Activated CD8-positive, alpha-beta memory T cell treated with anti-CD3 and anti-CD28 coated beads for 4 hours (primary cell): ENCODE measurements around the gene VAC14.

Experiments
- DNase-seq, 2 donors: peaks; one replicate each; pipeline ENCODE4 v3.0.0-alpha.2; 2020; ENCODE audit warnings: low read depth in 2 of 2

Gene VAC14

DNA sequence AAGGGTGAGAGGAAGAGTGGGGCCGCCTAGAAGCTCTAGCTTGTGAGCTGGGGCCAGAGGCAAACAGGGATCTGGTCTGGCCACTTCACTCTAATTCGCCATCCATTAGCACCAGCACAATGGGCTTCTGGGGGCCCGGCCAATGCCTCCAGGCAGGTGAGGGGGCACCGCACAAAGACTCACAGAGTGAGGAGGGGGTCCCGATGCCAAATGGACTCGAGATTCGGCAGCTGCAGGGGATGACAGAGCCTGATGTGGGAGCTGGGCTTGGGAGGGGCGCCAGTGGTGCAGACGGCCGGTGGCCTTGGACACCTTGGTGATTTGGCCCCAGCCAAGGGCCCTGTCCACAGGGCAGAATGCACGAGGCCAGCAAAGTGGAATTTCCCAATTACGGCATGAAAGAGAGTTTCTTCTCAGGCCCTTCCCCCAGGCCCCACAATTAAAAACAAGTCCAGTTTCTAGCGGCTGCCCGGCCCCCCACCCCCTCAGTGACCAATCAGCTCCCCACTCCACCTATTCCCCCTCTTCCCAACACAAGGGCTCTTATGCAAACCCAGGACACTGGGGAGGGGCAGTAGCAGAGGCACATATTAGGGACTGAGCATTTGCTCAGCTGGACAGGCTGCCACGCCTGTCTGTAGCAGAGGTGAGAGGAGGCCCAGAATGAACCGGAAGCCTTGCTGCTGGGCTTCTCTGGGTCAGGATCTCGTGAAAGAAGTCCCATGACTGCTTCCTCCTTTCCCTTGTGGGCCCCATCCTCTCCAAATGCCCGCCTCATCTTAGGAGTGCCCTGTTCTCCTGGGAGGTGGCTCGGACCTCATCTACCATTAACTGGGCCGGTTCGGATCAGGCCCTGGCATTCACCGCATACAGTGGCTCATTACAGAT, 75.7 kb downstream of the VAC14 start:
- no peak for DNase-seq

DNA sequence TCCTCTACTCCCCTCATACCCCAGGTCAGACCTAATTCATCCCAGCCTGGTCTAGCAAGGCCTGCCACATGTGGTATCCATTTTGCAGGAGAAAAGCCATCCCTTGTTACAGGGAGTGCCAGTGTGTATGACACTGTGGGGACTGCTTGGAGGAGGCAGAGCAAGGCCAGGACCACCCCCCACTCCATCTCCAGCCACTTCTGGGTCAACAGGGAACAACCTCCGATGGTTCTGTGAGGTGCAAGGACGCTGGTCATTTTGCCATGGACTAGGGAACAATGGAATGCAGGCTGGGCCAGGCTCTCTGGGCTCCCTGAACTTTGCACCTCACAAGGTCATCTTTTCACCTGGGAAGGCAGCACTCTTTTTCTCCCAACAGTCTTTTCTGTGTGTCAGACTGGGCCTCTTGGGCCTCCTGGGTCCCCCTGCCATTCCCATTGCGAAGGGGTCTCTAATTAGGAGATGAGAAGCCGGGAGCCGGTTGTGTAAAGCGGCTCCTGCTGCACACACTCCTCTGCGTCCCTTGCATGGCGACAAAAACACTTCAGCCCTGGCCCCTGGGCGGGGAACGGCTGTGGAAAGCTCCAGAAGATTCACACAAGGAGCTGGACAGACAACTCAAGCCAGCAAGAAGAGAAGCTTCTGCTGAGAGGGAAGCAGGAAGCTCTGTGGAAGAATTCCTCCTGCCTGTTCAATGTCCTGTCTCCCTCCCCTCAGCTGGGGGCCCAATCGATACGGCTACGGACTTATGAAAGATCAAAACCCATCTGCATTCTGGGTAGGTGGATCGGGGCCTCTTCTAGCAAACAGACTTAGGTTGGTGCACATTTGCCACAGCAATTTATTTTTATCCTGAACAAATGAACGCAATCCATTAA, 76.6 kb downstream of the VAC14 start:
- no peak for DNase-seq

DNA sequence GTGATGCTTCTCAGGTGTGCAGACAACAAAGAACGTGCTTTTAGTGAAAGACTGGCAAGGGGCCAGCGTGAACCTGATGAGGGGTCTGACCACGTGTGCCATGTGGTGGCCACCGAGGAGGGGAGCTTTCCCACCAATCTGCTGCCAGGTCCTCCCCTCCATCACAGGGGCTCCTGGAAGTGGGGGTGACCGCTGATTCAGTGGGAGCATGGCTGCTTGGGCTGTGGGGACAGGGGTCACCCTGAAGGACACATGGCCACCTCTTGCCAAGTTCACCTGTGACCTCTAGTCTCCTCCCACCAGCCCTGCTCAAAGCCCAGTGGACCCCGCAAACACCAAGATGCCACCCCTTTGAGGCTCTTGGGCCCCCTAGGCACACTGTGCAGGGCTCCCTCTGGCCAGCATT, 77.2 kb downstream of the VAC14 start:
- DNase-seq: no peak

DNA sequence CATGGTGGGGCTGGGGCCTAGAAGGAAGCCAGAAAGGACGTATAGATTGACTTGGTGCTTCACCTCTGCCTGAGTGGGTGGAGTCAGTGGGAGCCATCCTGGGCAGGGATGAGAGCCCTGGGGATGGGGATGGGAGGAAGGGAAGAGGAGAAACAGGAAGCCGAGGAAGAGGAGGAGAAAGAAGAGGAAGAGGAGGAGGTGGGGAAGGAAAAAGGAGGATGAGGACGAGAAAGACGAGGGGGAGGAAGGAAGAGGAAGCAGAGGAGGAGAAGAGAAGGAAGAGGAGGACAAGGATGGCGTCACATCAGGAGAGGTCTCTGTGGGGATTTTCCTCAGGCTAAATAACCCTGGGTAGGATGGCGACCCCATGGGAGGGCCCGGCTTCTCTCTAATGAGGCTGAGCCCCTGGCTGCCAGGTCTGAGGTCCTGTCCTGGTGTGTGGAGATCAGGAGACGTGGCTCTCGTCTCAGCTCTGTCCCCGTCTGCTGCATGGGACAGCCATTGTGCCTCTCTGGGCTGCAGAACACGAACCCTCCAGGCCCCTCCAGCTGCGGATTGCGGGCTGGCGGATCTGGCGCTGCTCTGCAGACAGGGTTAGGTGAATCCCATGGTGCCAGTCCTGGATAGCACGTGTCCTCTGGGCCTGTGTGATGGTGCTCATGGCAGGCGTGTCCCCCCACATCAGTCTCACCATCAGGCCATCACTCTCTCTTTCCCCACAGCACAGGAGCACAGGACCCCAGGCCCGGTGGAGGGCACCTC, 79.6 kb downstream of the VAC14 start:
- no peak for DNase-seq

DNA sequence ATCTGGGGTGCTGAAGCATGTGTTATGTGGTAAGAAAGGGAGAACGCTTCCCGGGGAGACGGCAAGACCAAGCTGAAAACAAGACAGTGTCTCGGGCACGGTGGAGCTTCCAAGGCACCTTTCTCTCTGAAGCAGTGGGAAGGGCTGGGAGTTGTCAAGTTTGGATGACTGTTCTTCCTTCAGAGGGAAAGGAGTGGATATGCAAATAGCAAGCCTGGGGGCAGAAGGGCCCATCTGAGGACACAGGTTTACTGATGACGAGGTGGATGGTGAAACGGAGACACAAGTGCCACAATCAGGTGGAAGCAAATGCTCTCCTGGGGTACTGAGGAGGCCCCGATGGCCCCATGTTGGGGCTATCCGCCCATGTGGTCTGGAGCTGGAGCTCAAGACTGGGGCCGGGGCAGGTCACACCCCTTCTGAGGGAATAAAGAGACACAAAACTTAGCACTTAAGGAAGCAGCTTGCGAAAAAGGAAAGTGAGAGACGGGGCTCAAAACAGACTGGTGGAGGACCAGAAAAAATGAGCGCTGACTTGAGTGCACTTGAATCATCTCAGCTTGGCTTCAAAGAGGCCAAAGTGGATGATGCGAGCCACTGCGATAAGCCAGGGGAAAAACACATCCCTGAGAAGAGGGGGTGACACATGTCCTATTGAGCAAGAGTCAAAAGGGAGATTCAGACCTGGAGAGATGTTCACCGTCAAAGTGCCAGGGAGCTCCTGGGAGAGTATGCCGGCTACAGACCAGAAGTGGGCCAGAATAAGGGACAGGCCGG, 80.3 kb downstream of the VAC14 start:
- no peak for DNase-seq

DNA sequence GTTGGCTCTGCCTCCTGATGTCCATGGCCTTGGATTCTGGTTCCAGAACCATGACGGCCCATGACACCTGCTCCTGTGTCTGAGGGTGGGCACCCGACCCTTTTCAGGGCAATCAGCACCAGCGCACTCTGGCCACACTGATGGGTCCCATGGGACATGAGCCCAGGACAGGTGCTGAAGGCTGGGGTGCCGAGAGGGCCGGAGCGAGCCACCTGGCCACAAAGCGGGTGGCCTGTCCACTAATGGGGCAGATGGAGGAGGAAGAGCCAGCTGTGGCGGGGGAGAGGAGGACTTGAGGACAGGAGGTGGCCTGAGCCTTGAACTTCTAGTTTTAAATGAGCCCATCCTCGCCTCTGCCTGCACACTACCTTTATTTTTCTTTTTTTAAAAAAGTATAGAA, 83.9 kb downstream of the VAC14 start:
- DNase-seq: no peak

DNA sequence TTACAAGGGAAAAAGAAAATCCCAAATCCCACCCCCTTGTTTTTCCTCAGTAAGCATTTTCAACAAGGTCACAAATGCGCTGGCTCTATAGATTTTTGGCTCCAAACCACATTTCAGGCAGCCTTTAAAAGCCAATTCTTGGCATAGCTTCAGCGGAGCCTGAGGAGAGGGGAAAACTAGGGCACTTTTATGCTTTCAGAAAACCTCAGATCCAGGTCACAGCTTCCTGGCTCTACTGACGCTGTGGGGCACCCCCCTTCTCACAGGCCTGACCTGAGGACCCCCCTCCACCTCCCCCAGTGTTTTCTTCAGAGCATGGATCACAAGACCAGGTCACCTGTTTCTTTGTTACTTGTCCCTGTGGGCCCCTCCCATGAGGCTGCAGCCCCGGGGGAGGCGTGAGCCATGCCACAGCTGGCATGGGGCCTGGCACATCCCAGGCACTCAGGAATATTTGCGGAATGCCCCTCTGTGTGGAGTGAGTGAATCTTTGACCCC, 85.0 kb downstream of the VAC14 start:
- DNase-seq: no peak

DNA sequence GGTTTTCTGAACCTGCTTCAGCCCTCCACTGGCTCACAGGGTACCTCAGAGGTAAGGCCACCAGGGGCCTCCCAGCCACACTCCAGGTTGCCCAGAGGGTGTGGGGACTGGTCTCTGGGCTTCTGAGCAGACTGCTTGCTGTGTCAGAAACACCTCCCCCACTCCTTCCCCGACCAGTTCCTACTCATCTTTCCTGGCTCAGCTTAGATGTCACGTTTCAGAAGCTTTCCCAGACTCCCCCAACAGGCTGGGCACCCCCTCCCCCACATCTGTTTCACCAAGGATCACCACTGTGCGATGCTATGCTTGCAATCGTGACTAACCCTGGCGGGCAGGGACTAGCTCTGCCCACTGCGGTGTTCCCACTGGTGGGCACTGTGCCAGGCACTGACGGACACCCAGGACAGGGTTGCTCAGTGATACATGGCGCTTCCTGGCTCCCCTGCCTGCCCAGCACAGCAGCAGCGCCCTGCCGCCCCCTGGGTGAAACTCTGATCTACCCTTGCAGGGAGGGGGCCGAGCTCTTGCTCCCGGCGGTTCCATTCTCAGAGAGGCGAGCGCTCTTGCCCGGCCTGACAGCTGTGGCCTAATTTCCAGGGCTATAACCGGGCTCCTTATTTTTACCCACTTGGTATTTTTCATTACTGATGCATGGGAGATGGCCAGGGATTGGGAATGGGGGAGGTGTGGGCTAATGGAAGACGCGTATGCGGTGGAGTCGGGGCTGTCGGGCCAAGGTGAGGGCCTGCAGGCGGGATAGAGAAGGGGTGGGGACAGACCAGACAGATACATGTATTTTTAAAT, 85.7 kb downstream of the VAC14 start:
- DNase-seq: no peak

DNA sequence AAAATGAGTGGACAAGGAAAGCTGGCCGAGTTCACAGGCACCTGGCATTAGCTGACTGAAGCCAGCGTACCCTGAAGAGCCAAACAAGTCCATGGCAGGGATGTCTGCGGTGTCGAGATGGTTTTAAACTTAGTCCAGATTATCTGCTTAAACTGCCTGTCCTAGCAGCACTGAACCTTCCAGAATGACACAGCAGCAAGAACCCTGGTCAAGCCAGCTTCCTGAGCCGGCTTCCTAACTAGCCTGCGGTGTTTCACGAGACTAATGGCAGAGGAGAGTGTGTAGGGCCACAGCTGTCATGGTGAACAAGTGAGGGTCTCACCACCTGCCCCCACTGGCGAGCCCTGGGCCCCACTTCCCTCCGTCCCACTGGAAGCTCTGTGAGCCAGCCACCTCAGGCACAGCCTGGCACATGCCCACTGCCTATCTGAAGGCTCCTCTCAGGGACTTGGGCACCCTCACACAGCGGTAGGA, 86.3 kb downstream of the VAC14 start:
- no peak for DNase-seq

DNA sequence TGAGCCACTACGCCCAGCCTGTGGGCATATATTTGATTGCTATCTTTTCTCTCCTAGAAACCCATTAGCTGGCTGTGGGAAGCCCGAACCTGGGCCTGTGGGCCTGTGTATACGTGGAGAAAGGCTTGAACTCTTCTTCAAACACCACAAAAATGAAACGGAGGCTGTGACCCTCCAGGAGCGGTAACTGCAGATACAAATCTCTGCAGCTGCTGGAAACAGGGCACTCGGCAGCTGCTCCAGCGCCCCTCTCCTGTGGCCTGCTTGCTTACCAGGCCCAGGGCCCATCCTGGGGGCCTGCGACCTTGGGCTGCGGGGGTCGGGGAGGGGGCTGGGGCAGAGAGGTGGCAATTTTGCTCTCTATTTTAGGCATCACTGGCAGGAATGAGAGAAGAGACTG, 87.1 kb downstream of the VAC14 start:
- no peak for DNase-seq

DNA sequence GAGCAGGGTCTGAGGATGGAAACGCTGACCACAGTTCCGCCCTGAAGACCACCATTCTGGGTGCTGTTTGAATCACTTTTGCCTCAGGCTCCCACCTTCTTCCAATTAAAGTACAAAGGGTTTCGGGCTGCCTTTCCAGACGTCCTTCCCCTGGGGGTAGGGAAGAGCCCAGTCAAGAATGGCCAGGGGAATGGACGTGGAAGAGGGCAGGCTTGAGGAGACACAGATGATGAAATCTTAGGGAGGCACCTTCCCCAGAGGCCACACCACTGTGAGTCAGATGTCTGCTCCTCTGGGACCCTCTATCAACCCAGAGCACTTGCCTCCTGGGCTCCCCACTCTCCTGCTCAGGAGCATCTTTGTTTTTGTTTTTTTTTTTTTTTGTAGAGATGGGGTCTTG, 87.6 kb downstream of the VAC14 start:
- DNase-seq: no peak

DNA sequence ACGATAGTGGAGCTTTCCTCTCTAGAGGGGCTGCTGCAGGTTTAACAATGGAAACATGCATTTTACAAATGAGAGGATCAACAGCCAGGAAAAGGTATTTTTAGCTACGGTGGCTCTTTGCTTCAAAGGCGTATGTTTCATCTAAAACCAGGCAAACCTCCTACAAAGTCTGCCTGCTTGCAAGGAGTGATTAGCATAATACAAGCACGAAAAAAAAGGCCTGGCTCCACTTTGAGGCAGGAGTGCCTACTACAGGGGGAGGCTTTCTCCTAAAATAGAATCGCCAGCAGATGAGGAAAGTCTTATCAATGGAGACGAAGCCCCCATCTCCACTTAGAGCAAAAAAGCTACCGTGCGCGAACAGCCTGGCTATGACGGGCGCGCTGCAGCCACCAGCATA, 88.0 kb downstream of the VAC14 start:
- no peak for DNase-seq

DNA sequence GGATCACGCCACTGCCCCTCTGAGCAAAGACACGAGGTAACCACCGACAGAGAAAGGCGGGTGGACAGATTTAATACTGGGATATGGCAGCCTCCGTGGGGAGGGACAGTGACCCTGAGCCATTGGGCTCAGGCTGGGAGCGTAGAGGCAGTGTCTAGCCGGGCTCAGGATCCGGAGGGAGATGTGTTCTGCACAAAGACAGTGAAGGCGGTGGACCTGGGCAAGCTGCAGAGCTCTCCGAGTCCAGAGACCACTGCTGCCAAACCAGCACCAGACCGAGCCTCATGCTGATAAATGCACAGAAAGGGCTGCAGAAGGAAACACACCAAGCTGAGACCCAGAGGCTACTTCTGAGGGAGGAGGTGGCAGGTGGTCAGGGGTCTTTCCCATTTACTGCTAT, 88.6 kb downstream of the VAC14 start:
- no peak for DNase-seq

DNA sequence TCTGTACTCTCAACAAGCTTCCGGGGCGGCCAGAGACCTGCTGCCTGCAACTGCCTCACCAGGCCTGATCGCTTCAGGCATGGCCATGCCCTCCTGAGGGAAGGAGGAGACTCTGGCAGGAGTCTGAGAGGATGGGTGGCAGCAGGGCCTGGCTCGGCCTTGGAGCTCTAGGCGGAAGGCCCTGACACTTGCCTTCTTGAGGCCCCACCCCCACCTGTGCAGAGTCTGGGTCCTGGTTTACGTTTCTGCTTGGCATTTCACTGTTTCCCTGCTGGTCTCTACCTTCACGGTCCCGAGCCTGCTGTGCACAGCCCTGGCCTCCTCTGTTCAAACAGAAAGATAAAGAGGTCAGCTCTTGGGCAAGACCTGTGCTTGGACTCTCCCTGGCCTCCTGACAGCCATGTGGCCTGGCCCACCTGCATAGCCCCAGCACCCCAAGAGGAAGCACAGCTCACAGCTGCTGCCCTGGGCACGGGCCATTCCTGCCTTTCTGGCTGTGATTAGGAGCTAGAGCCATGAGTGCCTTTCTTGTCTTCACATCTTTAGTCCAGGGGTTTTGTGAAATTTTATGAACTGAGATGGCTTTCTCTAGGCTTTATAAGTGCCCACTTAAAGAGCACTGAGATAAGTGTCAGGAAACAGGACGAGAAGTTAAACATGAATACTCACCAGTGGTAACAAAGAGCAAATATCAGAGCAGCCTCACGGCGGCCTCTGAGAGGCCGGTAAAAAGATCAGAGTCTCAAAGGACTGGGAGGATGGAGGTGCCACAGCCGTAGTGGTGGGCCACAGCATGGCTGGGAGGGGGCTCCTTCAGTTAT, 89.5 kb downstream of the VAC14 start:
- DNase-seq: no peak

DNA sequence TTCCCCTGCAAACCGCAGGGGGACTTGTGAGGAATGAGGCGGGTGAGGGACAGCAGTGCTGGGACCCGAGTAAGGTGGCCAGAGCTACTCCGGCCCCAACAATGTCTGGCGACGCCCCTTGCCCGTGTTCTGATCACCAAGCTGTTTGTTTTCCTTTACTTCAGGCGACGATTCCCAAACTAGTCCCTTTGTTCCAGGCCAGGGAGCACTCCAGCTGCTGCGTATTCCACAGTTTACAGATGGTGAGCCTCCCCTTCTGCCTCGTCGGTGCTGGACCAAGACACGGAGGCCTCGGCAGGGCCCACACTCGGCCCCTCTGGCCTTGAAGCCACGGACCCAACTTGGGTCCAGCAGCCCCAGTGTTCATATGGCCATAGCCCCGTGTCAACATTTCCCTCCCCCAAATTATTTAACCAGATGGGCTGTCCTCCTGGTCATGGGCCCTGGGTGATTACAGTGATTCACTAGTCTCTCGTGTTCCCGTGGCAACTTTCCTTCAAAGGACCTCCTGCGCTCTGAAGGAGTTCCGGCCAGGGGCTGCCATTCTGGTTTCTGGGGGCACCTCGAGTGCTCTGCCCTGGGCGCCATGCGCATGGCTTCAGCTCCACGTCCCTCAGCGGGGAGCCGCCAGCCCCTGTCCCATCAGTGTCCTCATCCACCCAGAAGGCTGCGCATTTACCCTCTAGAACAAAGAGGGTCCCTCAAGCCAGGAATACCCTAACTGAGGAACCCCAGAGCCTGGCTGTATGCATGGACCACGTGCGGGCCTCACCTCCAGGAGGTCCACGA, 90.3 kb downstream of the VAC14 start:
- DNase-seq: no peak

DNA sequence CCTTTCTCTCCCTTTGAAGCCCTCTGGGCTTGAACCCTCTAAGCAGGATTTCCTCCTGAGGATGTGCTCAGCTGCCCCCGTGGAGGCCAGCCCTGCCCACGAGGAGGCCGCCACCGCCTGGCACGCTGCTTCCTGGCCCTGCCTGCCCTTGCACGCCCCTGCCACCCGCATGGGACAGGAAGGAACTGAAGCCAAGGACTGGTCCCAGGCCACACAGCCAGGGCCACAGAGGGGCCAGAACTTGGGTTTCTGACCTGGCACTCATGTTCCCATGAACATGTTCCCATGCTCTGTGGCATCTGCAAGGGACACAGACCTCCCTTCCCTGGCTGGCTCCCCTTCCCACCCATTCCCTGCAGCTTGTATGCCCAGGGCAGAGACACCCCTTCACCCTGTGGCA, 91.0 kb downstream of the VAC14 start:
- no peak for DNase-seq

DNA sequence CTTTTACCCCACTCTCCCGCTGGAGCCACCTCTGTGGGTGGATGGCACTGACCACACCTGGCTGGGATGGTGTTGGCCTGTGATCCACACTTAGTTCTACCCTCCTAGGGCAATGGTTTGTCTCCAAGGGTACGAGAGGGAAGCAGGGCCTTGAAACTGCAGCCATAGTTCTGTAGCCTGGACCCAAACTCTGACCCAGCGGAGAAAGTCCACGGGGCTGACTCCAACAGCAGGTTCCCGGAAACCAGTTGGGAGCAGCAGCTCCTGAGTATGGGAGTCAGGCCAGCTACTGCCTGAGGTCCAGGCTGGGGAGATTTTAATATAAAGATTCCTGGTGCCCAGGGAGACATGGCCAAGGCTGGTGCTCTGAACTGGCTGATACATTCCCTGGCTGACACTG, 91.5 kb downstream of the VAC14 start:
- DNase-seq: no peak
